Prostate gland (tissue), 2 donors: Measurements from ENCODE around the gene PTPRD.

Source experiments
- CTCF ChIP-seq, 4 experiments: fragments of 200-600 bp in 2 of 4; fragments of 450-650 bp in 2 of 4; sonication (generic) in 2 of 4; IDR thresholded peaks; 1 replicate in 3 of 4; 2 replicates in 1 of 4; pipeline ENCODE4 v1.5.1; 2016 to 2019; ENCODE audit warnings: antibody characterized with exemption in 4 of 4, mild to moderate bottlenecking in 2 of 4, moderate library complexity in 2 of 4
- POLR2A ChIP-seq: fragments of 450-650 bp; IDR thresholded peaks from one replicate; pipeline ENCODE4 v1.6.1; 2016; ENCODE audit warnings: antibody characterized with exemption, mild to moderate bottlenecking
- POLR2AphosphoS5 ChIP-seq: sonication (generic); formaldehyde crosslinking; IDR thresholded peaks from one replicate; pipeline ENCODE4 v1.6.1; 2017; ENCODE audit warnings: antibody characterized with exemption

- TF ChIP-seq CTCF (IDR thresholded peaks at IDR 0.05) = no peak
- no peak for TF ChIP-seq POLR2A
- no peak for TF ChIP-seq POLR2AphosphoS5
These were observed 2256.4 kb downstream of the PTPRD start for GRCh38 chr9:8356406-8356805.
